HG03097 (cell line): ENCODE results near the gene PCGF6.

Experiments used
- ATAC-seq: cut with Tn5 transposase; IDR thresholded peaks from one replicate; pipeline ENCODE4 v1.9.1; 2021; ENCODE audit not compliant: unreplicated experiment, low FRiP score

The PCGF6 gene

DNA sequence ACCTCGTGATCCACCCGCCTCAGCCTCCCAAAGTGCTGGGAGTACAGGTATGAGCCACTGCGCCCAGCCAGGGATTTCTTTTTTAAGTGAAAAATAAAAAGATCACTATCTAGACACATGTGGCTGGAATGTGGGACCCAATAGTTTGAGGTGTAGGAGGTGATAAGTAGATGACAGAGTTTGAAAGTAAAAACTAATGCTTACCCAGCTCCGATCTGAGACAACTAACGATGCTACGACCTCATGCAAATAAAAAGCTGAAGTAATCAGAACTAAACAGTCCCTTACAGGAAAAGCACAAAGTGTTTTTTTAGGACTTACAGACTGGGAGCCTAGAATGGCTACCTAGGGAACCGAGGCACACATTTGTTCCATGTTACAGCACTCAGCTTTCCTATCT is 23.0 kb downstream of the PCGF6 start:
- ATAC-seq = no peak

GRCh38 chr10:103316087-103316486 is 34.9 kb downstream of the PCGF6 start:
- no peak for ATAC-seq

- no peak for ATAC-seq
Measured at GRCh38 chr10:103310197-103310596, 40.7 kb downstream of the PCGF6 start.

DNA sequence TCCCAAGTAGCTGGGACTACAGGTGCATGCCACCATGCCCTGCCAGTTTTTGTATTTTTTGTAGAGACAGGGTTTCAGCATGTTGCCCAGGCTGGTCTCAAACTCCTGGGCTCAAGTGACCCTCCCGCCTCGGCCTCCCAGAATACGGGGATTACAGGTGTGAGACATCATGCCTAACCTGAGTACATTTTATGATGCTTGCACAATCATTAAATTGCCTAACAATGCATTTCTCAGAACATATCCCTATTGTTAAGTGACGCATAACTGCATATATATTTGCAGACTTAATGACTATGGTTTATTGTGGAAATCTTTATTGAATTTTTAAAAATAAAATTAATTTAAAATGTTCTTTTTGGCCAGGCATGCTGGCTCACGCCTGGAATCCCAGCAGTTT is 43.3 kb downstream of the PCGF6 start:
- no peak for ATAC-seq

GRCh38 chr10:103295374-103296015 is 55.4 kb downstream of the PCGF6 start:
- ATAC-seq = no peak

DNA sequence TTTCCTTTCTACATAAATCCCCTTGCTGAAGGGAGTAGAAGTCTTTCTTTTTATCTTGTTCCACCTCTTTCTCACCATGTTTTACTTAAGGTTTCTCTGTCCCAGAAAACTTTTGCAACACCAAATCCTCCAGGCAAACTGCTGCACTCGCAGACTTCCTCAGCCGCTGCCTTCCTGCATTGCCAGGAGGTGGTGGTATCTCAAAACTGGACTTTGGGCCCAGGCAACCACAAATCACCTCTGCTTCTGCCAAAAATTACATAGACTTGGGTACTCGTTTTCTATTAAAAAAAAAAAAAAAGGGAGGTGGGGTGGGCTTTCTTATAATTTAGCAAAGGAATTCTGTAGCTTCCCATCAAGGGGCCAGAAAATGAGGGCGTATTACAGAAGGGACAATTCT is 59.4 kb downstream of the PCGF6 start:
- no peak for ATAC-seq

DNA sequence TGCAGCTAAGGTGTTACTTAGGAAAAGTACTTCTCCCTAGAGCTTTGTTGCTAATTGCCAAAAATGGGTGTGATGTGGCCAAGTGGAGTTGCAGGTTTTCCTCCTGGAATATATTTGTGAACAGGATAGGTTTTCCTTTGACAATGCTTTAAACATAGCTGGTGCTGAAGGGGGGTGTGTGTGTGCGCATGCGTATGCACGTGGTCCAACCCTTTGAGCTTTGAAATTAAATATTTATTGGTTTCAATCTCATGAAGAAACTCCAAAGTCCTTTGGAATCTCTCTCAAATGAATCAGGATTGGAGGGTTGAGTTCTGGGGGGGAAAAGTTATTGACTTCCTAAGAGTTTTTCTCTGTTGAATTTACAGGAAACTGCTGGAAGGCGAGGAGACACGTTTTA is 62.9 kb downstream of the PCGF6 start:
- no peak for ATAC-seq

DNA sequence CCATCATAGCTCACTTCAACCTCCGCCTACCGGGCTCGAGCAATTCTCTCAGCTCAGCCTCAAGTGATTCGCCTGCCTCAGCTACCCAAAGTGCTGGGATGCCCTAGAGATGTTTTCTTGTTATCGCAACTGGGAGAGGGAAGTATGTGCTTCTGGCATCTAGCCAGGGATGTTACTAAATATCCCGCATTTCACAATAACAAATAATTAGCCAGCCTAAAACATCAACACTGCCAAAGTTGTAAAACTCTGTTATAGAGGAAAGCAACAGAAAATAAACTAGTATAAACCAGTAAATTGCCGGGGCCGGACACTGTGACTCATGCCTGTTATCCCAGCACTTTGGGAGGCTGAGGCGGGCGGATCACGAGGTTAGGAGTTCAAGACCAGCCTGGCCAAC is 66.8 kb downstream of the PCGF6 start:
- no peak for ATAC-seq

DNA sequence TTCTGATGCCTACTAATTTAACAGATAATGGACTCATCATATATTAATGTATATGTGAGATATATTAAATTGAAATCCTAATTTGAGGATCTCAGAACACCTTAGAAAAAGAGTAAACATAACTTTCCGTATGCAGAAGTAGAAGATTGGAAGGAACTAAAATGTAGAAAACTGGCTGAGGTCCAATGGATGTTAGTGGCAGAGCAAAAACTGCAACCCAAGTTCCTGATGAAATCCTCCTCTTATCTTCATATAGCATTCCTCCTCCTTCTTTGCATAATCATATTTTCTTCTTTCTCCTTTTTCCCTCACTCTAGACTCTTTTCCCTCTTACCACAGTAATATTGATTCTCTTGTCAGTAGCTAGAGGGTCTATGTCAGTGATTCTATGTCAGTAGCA is 68.0 kb downstream of the PCGF6 start:
- no peak for ATAC-seq

DNA sequence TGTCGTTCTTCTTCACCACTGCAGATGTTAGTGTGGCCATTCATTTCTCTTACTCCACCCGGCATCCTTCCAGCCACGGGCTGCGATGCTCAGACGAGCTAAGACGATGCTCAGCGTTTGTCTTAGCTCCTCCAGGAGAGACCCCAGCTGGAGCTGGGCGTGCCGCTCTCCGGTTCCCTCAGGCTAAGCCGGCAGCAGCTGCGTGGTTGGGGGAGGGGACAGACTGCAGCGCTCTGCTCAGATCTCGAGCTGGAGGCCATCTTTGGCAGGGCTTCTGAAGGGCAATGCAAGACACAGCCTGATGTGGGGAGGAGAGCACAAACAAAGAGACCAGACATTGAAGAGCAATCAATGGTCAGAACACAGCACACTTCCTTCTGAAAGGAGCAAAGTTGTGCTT is 69.2 kb downstream of the PCGF6 start:
- ATAC-seq = no peak

GRCh38 chr10:103280506-103280905 is 70.4 kb downstream of the PCGF6 start:
- no peak for ATAC-seq

- no peak for ATAC-seq
Measured at GRCh38 chr10:103280031-103280430, 70.9 kb downstream of the PCGF6 start.

- ATAC-seq = no peak
Measured at GRCh38 chr10:103278862-103279298, 72.1 kb downstream of the PCGF6 start.

DNA sequence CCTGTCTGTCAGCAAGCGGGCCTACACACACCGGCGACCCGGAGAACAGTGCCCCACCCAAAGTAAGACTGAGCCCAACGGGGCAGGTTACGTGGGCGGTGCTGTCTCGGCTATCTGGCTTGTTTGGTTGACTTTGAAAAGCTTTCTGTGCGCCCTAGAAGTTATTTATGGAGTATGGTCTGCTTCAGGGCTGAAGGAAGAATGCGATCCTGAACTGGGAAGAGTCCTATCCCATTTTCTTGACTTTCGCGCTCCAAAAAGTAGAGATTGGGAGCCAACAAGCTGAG is 72.5 kb downstream of the PCGF6 start:
- no peak for ATAC-seq

- ATAC-seq = no peak
Measured at GRCh38 chr10:103277713-103278536, 73.0 kb downstream of the PCGF6 start.

DNA sequence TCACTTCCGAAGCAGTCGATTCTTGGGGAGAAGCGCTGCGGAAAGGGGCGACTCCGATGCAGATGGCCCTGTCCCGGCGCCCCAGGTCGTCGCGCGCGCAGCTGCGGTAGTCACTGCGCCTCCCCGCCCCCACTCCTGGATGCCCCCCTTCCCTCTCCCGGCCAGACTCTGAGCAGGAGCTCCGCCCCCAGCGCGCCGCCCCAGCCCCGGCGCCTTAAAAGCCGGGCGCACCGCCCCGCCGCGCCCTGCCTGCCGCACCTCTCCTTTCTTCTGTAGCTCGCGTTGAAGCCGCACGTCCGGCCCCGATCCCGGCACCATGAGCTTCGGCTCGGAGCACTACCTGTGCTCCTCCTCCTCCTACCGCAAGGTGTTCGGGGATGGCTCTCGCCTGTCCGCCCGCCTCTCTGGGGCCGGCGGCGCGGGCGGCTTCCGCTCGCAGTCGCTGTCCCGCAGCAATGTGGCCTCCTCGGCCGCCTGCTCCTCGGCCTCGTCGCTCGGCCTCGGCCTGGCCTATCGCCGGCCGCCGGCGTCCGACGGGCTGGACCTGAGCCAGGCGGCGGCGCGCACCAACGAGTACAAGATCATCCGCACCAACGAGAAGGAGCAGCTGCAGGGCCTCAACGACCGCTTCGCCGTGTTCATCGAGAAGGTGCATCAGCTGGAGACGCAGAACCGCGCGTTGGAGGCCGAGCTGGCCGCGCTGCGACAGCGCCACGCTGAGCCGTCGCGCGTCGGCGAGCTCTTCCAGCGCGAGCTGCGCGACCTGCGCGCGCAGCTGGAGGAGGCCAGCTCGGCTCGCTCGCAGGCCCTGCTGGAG is 73.8 kb downstream of the PCGF6 start, which contains the start of gene INA:
Gene INA (plus strand): TSS at position 243 of the 817 bp plus-strand sequence. CDS start 74 bp downstream, at position 317.
- no peak for ATAC-seq

DNA sequence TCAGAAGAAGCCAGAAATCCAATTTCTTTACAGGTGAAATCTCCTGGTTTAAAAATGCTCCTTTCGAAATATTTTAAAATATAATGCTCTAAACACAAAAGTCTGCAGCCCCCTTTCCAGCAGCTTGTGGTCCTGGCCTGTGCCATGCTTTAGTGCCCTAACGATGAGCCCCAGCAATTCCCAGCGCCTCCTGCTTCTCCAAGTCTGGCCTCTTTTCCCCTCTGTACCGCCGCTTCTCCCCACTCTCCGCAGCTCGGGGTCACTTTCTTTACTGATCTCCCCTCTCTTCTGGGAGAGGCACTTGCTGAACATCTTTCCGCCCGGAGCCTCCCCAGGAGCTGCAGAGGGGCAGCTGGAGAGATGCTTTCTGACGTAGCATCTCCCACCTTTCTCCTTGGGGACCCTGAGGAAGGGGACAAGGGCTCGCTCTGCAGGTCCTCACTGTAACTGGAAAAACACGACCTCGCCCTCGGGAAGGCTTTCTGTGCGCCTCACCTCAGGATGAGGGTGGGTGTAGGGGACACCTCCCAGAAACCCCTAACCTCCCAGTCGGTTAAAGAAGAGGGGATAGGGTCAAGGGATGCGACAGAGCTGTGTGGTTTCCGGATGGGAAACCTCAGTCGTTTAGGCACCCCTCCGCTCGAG is 74.6 kb downstream of the PCGF6 start:
- ATAC-seq = no peak

DNA sequence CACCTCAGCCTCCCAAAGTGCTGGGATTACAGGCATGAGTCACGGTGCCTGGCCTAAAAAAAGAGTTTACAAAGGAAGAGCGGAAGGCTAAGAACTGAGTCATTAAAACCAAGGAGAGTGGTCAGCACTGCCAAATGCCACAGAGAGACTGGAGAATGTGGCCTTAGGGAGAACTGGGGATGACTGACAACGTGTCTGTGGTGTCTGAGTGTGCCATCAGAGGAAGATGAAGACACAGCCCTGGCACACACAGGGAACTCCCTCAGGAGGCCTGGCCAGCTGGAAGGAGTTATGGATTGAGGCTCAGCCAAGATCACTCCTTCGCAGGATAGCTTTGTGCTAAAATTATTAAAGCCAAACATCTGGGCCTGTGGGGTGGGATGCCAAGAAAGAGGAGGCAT is 77.9 kb downstream of the PCGF6 start:
- ATAC-seq = no peak

DNA sequence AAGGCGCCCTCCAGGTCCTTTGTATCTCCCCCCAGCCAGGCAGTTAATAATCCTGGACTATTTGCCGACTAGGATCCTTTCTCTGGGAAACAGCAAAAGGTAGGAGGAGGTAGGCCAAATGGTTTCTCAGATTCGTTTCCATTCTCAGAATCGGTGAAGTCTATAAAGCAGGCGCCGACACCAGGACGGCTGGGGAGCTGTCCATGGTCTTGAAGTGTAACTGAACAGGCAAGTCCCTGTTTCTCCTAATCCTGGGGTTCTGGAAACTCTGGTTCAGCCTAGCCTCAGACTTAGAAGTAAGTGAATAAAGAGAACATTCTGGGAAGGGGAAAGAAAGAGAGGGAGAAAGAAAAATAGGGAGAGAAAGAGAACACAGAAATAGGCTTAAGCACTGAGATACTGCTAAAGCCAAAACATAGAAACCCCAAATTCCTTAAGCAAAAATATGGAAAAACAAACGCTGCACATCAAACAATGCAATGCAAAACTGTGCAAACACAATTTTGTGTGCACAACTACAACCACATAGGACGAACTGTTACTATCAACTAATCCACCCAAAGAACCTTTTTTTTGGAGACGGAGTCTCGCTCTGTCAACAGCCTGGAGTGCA is 85.1 kb downstream of the PCGF6 start:
- ATAC-seq = no peak

- no peak for ATAC-seq
Measured at GRCh38 chr10:103262229-103262628, 88.7 kb downstream of the PCGF6 start.

DNA sequence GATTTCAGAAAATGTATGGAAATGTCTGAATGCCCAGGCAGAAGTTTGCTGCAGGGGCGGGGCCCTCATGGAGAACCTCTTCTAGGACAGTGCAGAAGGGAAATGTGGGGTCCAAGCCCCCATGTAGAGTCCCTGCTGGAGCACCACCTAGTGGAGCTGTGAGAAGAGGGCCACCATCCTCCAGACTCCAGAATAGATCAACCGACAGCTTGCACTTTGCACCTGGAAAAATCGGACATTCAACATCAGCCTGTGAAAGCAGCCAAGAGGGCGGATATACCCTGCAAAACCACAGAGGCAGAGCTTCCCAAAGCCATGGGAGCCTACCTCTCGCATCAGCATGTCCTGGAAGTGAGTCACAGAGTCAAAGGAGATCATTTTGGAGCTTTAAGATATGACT is 91.0 kb downstream of the PCGF6 start:
- ATAC-seq = no peak
